Measurements from ENCODE around the gene APOA4. TPM values are rescaled to one million over a fixed set of nuclear protein-coding genes. Genes with fewer than 3 reads are reported as not detected.

APOA4 gene
- total RNA-seq, 2 donors from 2014 or later: not detected

DNA sequence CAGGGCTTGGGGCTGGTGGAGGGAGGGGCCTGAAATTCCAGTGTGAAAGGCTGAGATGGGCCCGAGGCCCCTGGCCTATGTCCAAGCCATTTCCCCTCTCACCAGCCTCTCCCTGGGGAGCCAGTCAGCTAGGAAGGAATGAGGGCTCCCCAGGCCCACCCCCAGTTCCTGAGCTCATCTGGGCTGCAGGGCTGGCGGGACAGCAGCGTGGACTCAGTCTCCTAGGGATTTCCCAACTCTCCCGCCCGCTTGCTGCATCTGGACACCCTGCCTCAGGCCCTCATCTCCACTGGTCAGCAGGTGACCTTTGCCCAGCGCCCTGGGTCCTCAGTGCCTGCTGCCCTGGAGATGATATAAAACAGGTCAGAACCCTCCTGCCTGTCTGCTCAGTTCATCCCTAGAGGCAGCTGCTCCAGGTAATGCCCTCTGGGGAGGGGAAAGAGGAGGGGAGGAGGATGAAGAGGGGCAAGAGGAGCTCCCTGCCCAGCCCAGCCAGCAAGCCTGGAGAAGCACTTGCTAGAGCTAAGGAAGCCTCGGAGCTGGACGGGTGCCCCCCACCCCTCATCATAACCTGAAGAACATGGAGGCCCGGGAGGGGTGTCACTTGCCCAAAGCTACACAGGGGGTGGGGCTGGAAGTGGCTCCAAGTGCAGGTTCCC is 6.5 kb upstream of the APOA4 start, which contains the start of gene APOC3:
Gene APOC3, plus strand, starts transcription at position 383 of the 659 bp plus-strand sequence. CDS start 676 bp downstream, outside the sequence.
- intact Hi-C loops (cut with DNase I): no loop called here
- no peak within 1 kb of the TSS for H3K27ac ChIP-seq
- H3K27me3 ChIP-seq: no peaks in the 10 kb centered on the region
- H3K36me3 ChIP-seq: no peaks in the 10 kb centered on the region
- no peaks in the 10 kb centered on the region for H3K9me3 ChIP-seq
- no peaks in the 10 kb centered on the region for H3K4me1 ChIP-seq
- no peak within 1 kb of the TSS for H3K4me3 ChIP-seq
- TF ChIP-seq, protein P1, sequence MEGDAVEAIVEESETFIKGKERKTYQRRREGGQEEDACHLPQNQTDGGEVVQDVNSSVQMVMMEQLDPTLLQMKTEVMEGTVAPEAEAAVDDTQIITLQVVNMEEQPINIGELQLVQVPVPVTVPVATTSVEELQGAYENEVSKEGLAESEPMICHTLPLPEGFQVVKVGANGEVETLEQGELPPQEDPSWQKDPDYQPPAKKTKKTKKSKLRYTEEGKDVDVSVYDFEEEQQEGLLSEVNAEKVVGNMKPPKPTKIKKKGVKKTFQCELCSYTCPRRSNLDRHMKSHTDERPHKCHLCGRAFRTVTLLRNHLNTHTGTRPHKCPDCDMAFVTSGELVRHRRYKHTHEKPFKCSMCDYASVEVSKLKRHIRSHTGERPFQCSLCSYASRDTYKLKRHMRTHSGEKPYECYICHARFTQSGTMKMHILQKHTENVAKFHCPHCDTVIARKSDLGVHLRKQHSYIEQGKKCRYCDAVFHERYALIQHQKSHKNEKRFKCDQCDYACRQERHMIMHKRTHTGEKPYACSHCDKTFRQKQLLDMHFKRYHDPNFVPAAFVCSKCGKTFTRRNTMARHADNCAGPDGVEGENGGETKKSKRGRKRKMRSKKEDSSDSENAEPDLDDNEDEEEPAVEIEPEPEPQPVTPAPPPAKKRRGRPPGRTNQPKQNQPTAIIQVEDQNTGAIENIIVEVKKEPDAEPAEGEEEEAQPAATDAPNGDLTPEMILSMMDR (IDR thresholded peaks at IDR 0.05): no peak
- DNase-seq: no peak
- H3K9ac ChIP-seq (ENCODE audit: low read depth in 2 of 2, low read length in 2 of 2): no peak within 1 kb of the TSS

DNA sequence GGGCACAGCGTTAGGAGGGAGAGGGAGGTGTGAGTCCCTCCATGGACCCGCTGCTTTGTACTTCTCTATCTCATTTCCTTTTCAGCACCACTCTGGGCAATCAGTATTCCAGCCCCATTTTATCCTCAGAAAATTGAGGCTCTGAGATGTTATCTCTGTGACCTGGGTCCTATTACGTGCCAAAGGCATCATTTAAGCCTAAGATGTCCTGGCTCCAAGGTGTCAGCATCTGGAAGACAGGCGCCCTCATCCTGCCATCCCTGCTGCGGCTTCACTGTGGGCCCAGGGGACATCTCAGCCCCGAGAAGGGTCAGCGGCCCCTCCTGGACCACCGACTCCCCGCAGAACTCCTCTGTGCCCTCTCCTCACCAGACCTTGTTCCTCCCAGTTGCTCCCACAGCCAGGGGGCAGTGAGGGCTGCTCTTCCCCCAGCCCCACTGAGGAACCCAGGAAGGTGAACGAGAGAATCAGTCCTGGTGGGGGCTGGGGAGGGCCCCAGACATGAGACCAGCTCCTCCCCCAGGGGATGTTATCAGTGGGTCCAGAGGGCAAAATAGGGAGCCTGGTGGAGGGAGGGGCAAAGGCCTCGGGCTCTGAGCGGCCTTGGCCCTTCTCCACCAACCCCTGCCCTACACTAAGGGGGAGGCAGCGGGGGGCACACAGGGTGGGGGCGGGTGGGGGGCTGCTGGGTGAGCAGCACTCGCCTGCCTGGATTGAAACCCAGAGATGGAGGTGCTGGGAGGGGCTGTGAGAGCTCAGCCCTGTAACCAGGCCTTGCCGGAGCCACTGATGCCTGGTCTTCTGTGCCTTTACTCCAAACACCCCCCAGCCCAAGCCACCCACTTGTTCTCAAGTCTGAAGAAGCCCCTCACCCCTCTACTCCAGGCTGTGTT is 5.8 kb upstream of the APOA4 start:
- H3K9me3 ChIP-seq: no peaks in the 10 kb centered on the region
- TF ChIP-seq, protein P1 (IDR thresholded peaks at IDR 0.05): no peak
- intact Hi-C loops (cut with DNase I): no loop called here
- no peak overlapping the region for H3K27ac ChIP-seq
- H3K27me3 ChIP-seq: no peaks in the 10 kb centered on the region
- H3K4me1 ChIP-seq: no peaks in the 10 kb centered on the region
- H3K4me3 ChIP-seq: no peak overlapping the region
- no peak overlapping the region for H3K9ac ChIP-seq (ENCODE audit: low read depth in 2 of 2, low read length in 2 of 2)
- no peaks in the 10 kb centered on the region for H3K36me3 ChIP-seq
- no peak for DNase-seq

DNA sequence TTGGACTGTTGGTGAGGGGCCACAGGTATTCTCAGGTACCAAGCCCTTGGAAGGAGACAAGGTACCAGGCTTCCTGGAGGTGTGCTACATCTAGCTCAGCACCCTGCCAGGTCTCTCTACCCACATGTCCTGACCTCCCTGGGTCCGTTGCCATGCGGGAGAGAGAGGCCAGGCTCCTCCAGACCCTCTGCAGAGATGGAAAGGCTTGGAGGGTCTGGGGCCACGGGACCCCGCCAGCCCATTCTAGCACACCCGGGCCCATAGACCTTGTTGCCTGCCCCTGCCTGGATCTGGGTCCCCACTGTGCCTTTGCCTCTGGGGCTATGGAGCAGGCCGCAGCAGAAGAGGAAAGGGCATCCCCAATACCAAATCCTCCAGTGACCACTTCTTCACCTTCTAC is 4.4 kb upstream of the APOA4 start:
- intact Hi-C loops (cut with DNase I): no loop called here
- Histone ChIP-seq H3K4me1 (no peaks in the 10 kb centered on the region), H3K27me3 (no peaks in the 10 kb centered on the region), H3K9ac (ENCODE audit: low read depth in 2 of 2, low read length in 2 of 2) (no peak overlapping the region), H3K9me3 (no peaks in the 10 kb centered on the region), H3K27ac (no peak overlapping the region), H3K36me3 (no peaks in the 10 kb centered on the region), H3K4me3 (no peak overlapping the region)
- DNase-seq: no peak
- TF ChIP-seq, protein P1 (IDR thresholded peaks at IDR 0.05): no peak

- no peak for DNase-seq
- Histone ChIP-seq H3K36me3 (no peaks in the 10 kb centered on the region), H3K4me3 (no peak overlapping the region), H3K9ac (ENCODE audit: low read depth in 2 of 2, low read length in 2 of 2) (no peak overlapping the region), H3K9me3 (no peaks in the 10 kb centered on the region), H3K4me1 (no peaks in the 10 kb centered on the region), H3K27ac (no peak overlapping the region), H3K27me3 (no peaks in the 10 kb centered on the region)
- intact Hi-C loops (cut with DNase I): no loop called here
- TF ChIP-seq, protein P1 (IDR thresholded peaks at IDR 0.05): no peak
Observed at GRCh38 chr11:116826751-116827431, 3.8 kb upstream of the APOA4 start.

Measured in colonic mucosa (tissue), 4 donors.